NCI-H1092 (cell line): ENCODE measurements around the gene MCOLN3.
"Not testable (repeated sequence)": the region's sequence is repeated elsewhere in the genome, so short reads cannot be mapped to it uniquely, and the experiment has no call there.

ENCODE experiments used
- DNase-seq: peaks from one replicate; lab custom pipeline; 2025; lab: John Stamatoyannopoulos, UW

The MCOLN3 gene

DNA sequence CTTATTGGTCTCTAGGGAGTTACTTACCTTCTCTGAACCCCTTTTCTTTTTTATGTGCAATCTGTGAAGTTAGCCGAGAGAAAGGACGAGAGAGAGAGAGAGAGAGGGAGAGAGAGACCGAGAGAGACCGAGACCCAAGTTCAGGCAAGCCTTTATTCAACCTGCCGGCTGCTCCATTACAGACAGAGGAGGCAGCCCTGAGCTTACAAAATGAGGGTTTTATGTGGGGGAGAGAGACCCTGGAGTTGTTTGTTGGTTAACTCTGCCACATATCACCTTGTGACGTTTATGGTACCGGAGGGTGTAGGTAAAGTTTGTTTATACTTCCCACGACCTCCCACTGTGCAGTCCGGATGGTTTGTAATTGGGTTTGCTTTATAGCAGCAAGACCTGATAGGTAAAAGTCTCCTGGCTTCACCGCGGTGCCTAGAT, 1.5 kb upstream of the MCOLN3 start:
- no peak for DNase-seq

DNA sequence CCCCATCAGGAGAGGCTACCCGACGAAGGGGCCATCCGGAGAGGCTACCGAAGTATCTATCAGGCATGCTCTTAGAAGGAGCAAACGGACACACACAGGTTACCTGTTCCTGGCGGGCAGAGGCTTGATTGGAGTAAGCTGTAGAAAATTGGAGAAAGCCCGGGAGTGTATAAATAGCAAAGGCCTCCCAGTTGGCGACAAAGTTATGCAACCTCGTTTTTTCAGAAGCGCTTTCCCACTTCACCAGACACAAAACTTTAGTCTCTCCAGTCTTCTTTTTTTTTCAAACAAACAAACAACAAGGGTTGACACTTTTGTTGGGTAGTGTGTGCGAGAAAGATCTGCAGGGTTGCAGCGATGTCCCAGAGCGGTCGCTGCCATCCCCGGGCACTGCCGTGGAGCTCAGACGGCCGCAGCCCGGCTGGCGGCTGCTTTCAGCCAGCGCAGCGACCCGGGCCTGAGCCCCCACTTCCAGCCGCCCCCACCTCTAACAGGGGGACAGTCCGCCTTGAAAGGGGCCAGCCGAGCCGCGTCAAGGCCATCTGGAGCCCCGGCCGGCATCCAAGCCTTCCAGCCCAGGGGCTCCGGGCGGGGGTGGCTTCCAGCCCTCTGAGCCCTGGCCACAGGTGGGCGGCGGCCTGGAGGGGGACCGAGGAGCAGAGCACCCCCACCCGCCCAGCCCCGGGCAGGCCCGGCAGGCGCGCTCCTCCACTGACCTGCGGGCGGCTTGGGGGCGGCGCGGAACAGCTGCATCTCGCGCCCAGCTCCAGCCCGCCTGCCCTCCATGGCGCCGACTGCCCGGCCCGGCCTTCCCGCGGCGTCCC, 616 bp downstream of the MCOLN3 start:
- no peak for DNase-seq

DNA sequence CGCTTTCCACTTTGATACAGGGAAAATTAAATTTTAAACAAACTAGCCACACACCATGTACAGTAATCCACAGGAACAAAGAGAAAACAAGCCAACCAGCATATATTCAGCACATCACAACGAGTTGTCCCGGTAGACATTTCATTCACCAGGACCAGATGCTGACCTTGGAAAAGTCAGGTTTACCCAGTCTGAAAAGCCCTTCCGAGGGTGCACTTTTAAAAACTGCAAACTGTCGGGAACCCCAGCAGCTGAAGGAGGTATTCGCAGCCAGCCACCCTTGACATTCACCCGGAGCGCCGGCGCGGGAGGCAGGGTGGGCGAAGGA, 1.2 kb downstream of the MCOLN3 start:
- DNase-seq, result no peak

DNA sequence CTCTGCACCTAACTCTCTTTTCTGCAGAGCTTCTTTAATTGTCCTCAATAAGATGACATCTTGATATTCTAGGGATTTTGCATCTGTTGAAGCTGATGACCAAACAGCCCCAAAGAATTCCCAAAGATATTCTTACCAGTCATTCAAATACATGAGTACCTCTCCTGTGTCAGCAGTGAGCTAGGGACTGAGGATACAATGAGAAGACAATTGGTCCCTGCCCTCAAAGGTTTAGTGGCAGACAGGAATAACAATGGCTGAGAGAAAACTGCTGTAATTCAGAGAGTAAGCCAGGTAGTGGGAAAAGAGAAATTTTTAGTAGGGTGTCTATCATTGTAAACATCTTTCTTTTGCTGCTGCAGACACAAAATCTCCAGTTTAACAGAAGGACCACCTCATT, 5.9 kb downstream of the MCOLN3 start:
- no peak for DNase-seq

DNA sequence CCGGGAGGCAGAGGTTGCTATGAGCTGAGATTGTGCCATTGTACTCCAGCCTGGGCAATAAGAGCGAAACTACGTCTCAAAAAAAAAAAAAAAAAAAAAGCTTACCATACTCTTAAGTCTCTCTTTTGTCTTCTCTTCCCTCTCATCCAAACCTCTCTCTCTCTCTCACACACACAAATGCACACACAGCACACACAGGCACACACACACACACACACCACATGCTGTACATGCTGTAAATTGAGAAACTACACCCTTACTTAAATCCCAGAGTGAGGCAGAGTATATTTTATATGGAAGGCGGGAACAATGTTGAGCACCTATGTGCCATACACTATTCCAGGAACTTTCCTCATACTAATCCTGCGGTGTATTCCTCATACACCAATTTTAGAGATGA, 6.5 kb downstream of the MCOLN3 start:
- no peak for DNase-seq

DNA sequence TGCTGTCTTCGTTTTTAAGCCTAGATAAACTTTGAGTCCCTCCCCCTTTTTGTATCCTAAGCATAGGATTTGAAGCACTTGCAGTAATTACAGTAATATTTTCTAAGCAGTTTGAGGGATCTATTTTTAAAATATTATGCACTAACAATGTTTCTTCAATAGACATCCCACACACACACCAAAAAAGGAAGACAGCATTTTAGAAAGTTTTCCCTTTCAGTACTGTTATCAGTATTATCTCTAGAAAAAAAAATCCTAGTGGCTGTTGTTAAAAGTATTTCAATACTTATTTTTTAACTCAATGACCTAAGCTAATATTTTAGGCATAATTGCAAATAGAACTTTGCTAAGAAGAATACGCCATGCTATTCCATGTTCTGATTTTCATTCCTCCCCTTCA, 15.1 kb downstream of the MCOLN3 start:
- DNase-seq, result no peak

DNA sequence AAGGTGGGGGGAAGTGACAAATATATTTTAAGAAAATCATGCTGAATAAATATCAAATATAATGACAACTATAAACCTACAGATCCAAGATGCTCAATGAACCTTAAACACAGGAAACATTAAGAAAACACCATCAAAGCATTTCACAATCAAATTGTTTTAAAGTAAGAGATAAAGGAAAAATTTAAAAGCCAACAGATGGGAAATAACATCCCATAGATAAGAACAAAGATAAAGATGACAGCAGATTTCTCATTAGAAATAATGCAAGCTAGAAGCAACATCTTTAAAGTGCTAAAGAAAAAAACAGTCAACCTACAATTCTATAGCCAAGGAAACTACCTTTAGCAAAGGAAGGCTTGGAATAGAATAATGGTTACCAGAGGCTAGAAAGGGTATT, 17.8 kb downstream of the MCOLN3 start:
- no peak for DNase-seq

DNA sequence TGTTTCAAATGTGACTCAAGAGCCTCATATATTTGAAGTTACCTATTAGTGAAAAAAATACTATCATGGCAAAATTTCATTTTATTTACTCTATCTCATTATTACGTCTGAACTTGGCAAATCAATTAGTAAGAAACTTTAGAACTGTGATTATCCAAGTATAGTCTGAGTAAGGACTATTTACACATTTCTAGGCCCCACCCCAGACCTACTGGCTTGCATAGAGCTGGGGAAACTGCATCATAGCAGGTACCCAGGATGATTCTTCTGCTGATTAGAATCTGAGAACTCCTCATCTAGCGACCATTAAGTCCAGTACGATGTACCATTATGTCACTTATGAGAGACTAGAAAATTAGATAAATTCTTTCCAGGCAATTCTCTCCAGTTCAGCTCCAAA, 20.1 kb downstream of the MCOLN3 start:
- no peak for DNase-seq

DNA sequence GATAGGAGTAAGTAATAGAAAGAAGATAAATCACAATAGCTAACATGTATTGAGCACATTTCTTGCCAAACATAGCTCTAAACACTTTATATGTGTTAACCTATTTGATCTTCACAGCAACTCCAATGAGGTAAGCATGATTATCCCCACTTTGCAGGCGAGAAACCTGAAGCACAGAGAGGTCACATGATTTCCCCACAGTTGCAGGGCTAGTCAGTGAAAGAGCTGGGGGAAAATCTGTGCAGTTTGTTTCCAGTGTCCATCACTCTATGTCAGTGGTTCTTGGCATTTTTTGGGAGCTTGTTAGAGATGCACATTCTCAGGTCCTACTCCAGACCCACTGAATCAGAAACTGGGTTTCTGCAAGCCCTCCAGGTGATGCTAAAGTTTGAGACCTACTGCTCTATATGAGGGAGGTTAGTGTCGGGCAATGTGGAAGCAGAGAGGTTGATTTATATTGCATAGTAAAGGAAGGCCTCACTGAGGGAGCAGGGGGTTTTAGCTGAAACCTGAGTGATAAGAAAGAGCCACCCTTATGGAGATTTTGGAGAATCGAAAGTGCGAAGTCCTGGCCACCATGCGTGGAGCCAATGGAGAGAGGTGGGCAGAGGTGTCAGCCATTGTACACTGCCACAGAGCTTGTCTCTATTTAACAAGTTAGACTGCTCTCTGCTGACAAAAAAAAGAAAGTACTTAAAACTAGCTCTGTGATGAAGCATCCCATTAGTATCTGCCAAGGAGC, 20.9 kb downstream of the MCOLN3 start:
- no peak for DNase-seq

DNA sequence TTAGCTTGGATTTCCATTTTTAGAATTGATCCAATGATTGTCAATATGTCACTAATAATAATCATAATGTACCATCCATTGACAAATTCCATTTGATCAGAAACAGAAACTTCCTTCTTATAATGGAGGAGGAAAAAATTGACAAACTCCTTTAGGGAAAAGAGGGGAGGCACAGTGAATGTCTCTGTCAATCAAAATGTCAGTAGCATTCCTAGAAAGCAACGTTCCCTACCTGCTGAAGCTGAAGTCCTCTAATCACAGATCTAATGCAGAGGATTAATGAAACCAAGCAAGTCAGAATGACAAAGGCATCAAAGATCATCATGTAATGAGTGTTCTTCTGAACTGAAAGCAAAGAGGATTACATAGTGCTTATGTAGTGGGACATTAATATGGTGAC, 22.4 kb downstream of the MCOLN3 start:
- no peak for DNase-seq

DNA sequence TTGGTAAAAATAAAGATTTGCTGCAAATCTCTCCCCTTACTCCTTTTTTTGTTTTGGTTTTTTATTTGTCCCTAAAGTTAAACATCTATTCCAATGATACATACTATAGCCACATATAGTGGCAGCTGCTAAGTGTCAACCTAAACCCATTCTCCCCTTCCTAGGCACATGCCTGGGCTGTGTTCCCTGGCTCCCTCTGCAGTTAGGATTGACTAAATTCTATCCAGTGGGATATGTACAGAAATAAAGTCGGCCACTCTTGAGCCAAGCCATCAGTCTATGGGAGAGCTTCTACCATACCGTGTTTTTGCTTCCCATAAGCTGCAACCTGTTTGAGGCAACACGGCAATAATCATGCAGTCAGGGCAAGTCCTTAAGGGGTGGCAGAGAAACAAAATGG, 23.6 kb downstream of the MCOLN3 start:
- no peak for DNase-seq

DNA sequence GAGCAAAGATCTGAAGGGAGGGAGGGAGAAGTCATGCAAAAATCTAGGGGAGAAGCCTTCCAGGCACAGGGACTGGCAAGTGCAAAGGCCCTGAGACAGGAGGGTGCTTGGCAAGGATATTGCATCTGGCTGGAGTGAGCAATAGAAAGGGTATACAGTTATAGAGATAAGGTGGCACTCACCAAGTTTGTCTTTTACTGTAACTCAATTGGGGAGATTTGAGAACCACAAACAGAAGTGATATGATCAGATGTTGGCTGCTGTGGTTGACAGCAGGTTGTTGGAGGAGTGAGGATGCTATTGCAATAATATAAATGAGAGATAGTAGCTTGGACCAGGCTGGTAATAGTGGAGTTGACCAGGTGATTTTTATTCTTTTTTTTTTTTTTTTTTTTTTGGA, 25.6 kb downstream of the MCOLN3 start:
- DNase-seq, result no peak

DNA sequence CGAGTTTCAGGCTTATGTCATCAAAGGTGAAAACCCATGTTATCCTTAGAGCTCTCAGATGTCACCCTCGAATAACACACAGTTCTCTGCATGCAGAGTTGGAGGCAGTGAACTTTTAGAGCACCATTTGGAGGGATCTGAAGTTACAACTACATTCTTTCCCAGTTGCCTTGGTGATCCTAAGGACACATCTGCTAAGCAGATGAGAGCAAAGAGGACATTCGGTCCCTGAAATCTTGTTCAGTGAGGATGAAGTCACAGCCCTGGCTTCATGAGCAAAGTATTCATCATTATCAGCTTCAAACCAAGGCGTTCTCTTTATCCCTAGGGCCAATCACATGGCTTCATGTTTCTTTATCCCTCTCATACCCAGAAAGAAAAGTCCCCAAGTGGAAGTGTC, 28.3 kb downstream of the MCOLN3 start:
- DNase-seq, result no peak

DNA sequence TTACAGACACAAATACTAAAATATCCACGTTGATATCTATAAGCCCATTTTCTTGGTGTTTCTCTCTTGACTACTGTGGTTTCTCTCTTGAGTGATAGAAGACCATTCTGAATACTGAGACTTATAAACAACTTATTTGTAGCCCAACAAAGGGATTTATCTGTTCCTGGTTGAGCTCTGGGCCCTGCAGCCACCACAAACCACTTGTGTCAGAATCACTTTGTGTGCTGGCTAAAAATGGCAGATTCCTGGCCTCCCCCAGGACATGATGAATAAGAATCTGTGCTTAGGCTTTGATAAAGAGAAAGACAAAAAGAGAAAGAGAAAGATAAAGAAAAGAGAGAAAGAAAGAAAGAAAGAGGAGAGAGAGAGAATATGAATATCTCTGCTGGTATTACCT, 32.5 kb downstream of the MCOLN3 start:
- DNase-seq, result no peak

DNA sequence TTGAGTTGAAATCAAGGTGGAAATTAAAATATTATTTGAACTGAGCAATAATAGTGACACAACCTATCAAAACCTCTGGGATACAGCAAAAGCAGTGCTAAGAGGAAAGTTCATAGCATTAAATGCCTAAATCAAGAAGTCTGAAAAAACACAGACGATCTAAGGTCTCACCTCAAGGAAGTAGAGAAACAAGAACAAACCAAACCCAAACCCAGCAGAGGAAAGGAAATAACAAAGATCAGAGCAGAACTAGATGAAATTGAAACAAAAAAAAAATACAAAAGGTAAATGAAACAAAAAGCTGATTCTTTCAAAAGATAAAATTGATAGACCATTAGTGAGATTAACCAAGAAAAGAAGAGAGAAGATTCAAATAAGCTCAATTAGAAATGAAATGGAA, 42.7 kb downstream of the MCOLN3 start:
- DNase-seq, result not testable (repeated sequence)

DNA sequence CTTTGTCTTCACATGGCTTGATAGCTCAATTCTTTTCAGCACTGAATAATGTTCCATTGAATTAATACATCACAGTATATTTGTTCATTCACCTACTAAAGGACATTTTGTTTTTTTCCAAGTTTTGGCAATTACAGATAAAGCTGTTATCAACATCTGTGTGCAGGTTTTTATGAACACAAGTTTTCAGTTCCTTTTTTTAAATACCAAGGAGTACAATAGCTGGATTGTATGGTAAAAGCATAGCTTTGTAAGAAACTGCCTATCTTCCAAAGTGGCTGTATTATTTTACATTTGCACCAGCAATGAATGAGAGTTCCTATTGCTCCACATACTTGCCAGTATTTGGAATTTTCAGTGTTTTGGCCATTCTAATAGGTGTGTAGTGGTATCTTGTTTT, 46.6 kb downstream of the MCOLN3 start:
- DNase-seq, result no peak

DNA sequence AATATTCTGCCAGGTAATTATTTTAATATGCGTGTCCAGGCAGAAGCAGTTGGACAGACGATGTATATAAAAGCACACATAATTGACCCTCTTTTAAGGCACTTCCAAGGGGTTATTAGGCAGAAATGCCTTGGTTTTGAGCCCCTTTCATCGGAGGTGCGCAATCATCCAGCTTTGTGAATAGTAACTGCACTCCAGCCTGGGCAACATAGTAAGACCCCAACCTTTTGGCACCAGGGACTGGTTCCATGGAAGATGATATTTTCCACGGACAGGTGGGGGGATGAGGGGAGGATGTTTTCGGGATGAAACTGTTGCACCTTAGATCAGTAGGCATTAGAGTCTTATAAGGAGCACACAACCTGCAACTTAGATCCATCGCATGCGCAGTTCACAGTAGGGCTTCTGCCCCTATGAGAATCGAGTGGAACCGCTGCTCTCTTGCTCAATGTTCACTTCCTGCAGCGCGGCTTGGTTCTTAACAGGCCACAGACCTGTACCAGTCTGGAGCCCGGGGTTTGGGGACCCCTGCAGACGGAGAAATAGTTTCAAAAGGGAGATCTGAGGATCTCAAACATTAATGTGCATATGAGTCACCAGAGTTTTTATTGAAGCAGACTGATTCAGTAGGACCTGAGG, 49.5 kb downstream of the MCOLN3 start:
- no peak for DNase-seq

DNA sequence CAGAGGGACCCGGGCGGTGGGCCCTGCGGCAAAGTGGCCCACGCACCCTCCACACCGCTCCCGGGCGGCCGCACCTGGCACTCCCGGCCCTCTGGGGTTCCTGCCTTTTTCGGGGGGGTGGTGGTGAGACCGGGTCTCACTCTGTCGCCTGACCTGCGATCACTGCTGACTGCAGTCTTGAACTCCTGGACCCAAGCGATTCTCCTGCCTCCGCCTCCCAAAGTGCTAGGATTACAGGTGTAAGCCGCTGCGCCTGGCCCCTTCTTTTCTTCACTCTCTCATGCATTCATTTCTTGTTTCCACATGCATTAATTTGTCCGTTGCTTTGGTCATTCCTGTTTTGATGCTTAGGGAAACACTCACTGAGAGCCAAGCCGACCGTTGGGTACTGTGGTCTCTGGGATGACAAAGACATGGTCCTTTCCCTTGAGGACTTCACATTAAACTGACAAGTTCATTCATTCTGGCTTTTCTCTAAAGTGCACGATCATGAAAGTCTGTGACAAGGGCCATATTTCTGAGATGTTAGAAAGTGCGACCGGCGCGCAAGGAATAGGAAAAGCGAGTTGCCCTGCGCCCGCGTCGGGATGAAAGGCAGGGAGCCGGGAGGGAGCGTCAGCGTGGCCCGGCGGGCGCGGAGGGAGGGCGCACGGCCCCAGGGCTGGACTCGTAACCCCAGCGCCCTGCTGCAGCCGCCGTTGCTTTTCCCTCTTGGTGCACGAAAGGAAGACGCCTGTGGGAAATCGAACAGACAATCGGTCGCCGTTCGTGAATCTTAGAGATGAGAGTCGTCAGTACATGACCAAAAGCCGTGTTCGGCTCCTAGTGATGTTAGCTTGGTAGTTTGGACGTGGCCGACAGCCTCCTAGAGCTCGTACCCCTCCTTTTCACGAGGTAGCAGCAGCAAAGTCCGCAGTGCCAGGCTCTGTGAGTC, 50.4 kb downstream of the MCOLN3 start:
- DNase-seq, result no peak

DNA sequence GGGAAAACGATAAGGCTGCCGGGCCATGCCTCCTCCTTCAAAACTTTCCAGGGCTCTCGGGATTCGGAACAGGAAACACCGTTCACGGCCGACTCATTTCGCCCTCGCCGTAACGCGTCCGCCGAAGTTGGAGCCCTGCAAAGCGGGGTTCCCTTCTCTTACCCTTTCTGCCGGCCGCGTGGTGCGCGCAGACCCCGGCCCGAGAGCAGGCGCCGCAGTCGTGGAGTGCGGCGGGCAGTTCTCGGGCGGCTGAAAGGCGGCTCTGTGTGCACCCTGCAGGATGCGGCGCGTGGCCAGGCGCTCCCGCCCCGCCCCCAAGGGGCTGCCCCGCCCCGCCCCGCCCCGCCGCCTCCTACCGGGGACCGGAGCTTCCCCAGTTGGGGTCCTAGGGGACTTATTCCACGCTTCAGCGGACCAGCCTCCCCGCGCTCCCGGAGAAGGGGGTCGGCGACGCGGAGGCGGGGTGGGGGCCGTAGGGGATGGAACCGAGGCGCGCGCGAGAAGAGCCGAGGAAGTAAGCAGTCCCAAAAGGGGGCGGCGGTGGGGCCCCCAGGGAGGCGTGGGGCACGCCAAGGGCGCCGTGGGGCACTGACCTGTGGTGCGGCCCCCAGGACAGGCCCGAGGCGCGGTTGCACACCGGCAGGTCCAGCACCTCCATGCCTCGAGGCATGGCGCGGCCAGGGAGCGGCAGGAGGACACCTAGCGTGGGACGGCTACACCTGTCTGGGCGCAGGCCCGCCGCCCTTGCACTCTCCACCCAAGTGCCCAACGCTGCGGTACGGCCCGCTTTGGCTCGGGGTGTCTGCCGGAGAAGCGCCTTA, 51.2 kb downstream of the MCOLN3 start, which contains the start of gene MCOLN2:
TSS of gene MCOLN2 (minus strand) at position 268 of the 821 bp plus-strand sequence. CDS start at position 27, 241 bp downstream.
- no peak for DNase-seq

DNA sequence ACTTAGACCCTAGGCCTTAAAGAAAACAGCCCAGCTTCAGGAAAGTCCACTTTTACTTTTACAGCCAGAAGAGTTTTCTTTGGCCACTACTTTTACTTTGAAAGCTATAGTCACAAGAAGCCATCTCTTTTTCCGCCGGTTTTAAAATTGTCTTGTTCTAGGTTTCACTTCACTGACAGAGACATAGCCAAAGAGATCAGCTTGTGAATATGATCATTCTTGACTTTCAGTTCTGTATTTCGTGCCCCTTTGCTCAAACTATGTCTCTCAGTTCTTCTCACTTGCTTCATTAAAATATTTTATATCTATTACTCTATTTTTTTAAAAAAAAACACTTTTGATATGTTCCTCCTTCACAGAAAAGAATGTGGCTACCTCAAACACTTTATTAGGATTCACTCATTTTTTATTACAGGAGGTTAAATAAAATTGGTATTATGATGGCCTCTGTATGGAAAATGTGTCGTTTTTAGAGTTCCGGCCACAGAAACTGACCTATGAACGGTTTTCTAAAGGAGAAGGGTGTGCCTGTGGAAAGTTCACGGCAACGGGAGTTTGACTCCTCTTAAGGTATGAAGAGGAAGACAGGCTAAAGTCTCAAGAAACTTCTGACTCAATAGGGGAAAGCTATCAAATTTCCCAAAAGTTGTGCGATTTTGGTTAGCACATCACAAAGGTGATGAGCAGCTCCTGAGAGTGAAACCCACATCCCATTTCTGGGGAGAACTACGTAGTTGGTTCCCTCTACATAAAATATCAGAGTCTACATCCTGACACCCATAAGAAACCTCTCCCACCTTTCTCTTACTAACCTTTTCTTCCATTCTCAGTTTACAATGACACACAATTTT, 52.6 kb downstream of the MCOLN3 start:
- DNase-seq, result no peak
